GM23338 (cell line): ENCODE data around the gene AZGP1.

Experiments
- CTCF ChIP-seq, 2 experiments: fragments of 200-600 bp in 1 of 2; sonication (generic) in 1 of 2; conservative IDR thresholded peaks; 2 replicates each; pipeline versions ENCODE4 v1.5.1 to v1.6.1; 2016 to 2017; ENCODE audit warnings: antibody characterized with exemption in 2 of 2, low read depth in 2 of 2, mild to moderate bottlenecking in 2 of 2, moderate library complexity in 1 of 2
- POLR2AphosphoS5 ChIP-seq: IDR thresholded peaks from 2 replicates; pipeline ENCODE4 v1.6.1; 2016; ENCODE audit warnings: antibody characterized with exemption, low read depth
- TF ChIP-seq, protein P1 (sequence below): IDR thresholded peaks from one replicate; pipeline ENCODE4 v1.6.1; 2018; ENCODE audit warnings: antibody characterized with exemption; ENCODE audit not compliant: unreplicated experiment

DNA sequence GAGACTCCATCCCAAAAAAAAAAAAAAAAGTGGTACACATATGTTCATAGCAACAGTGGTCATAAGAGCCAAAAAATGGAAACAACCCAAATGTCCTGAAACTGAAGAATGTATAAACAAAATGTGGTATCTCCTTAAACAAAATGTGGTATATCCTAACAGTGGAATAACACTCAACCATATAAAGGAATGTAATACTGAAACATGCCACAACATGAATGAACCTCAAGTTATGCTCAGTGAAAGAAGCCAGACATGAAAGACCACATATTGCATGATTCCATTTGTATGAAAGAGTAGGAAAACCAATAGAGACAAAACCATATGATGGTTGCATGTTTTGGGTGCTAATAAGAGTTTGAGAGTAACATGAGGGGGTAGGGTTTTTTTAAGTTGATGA, 49.5 kb downstream of the AZGP1 start:
- TF ChIP-seq CTCF (conservative IDR thresholded peaks at IDR 0.05; ENCODE audit: low read depth in 2 of 2) (no peak), POLR2AphosphoS5 (no peak)
- TF ChIP-seq, protein P1, sequence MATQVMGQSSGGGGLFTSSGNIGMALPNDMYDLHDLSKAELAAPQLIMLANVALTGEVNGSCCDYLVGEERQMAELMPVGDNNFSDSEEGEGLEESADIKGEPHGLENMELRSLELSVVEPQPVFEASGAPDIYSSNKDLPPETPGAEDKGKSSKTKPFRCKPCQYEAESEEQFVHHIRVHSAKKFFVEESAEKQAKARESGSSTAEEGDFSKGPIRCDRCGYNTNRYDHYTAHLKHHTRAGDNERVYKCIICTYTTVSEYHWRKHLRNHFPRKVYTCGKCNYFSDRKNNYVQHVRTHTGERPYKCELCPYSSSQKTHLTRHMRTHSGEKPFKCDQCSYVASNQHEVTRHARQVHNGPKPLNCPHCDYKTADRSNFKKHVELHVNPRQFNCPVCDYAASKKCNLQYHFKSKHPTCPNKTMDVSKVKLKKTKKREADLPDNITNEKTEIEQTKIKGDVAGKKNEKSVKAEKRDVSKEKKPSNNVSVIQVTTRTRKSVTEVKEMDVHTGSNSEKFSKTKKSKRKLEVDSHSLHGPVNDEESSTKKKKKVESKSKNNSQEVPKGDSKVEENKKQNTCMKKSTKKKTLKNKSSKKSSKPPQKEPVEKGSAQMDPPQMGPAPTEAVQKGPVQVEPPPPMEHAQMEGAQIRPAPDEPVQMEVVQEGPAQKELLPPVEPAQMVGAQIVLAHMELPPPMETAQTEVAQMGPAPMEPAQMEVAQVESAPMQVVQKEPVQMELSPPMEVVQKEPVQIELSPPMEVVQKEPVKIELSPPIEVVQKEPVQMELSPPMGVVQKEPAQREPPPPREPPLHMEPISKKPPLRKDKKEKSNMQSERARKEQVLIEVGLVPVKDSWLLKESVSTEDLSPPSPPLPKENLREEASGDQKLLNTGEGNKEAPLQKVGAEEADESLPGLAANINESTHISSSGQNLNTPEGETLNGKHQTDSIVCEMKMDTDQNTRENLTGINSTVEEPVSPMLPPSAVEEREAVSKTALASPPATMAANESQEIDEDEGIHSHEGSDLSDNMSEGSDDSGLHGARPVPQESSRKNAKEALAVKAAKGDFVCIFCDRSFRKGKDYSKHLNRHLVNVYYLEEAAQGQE: no peak
